A673 (cell line): ENCODE data around the gene TAP1.

Experiments used
- EZH2 ChIP-seq: fragments of 200-600 bp; sonication (generic); IDR thresholded peaks from 2 replicates; pipeline ENCODE4 v1.6.1; 2017; ENCODE audit warnings: borderline replicate concordance, low read depth, mild to moderate bottlenecking, mixed read lengths, antibody characterized with exemption, low read length; ENCODE audit not compliant: poor library complexity, severe bottlenecking
- TF ChIP-seq, protein P1 (sequence below): fragments of 300-800, 200-600 bp; sonication (generic); conservative IDR thresholded peaks from 2 replicates; pipeline ENCODE4 v1.5.1; 2017; ENCODE audit warnings: low read depth, mild to moderate bottlenecking, antibody characterized with exemption, low read length, moderate library complexity, mixed read lengths

DNA sequence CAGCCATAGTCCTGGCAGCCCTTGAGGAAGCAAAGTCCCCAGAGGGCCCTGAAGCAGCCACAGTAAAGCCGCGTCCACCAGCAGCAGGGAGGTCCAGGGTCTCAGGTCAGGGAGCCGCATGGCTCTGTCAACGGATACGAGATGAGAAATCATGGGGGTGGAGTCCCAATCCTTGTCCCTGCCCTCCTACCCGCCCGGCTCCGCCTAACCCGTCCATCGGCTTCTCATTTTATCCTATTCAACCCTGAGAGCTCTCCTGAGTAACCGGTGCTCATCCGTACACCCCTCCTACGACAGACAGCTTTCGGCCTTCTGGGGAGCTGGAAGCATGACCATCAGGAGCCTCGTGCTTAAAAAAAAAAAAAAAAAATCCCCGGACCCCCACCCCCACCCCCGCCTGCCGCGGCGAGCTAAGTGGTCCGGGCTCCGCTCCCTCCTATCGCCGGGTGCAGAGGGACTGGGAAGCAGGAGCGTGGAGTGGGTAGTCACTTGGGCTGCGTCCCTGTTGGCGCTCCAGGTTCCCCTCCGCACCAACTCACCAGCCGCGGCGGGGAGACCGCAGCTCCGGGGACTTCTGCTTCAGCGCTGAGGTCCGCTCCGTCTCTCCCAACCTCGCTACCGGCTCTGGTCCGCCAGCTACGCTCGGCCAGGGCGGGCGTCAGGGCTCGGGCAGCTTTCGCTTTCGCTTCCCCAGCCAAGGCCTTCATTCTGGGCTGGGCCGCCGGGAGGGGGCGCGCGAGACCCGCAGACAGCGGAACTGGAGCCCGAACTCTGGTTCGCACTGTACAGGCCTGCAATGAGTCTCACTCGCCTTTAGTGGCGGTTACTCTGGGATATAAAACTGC, 15.2 kb downstream of the TAP1 start, which contains the start of gene TAP2:
- no peak for TF ChIP-seq EZH2
- TF ChIP-seq, protein P1, sequence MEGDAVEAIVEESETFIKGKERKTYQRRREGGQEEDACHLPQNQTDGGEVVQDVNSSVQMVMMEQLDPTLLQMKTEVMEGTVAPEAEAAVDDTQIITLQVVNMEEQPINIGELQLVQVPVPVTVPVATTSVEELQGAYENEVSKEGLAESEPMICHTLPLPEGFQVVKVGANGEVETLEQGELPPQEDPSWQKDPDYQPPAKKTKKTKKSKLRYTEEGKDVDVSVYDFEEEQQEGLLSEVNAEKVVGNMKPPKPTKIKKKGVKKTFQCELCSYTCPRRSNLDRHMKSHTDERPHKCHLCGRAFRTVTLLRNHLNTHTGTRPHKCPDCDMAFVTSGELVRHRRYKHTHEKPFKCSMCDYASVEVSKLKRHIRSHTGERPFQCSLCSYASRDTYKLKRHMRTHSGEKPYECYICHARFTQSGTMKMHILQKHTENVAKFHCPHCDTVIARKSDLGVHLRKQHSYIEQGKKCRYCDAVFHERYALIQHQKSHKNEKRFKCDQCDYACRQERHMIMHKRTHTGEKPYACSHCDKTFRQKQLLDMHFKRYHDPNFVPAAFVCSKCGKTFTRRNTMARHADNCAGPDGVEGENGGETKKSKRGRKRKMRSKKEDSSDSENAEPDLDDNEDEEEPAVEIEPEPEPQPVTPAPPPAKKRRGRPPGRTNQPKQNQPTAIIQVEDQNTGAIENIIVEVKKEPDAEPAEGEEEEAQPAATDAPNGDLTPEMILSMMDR = peak; percentile 98
